Peyer's patch (tissue), 4 donors: ENCODE measurements around the gene CFC1. TPM values are rescaled to one million over a fixed set of nuclear protein-coding genes. Genes with fewer than 3 reads are reported as not detected.
"Not testable (repeated sequence)": the region's sequence is repeated elsewhere in the genome, so short reads cannot be mapped to it uniquely, and the experiment has no call there.

Experiments used
- DNase-seq, 3 donors: peaks; one replicate each; pipeline ENCODE4 v3.0.0-alpha.2; 2017 to 2019
- H3K27ac ChIP-seq, 4 donors: fragments of 200-600 bp; sonication (generic); one replicate each; pipeline ENCODE4 v1.5.1; 2016 to 2019
- H3K27me3 ChIP-seq, 2 donors: fragments of 200-600 bp; sonication (generic); one replicate each; pipeline ENCODE4 v1.5.1; 2019
- H3K36me3 ChIP-seq, 3 donors: fragments of 200-600 bp; sonication (generic); one replicate each; pipeline ENCODE4 v1.5.1; 2016 to 2019
- H3K4me1 ChIP-seq, 4 donors: fragments of 200-600 bp; sonication (generic); one replicate each; pipeline ENCODE4 v1.5.1; 2016 to 2019
- H3K4me3 ChIP-seq, 4 donors: fragments of 200-600 bp; sonication (generic); 1 replicate in 3 of 4; 2 replicates in 1 of 4; pipeline ENCODE4 v1.5.1; 2016 to 2019; ENCODE audit warnings: mild to moderate bottlenecking in 1 of 4
- H3K9me3 ChIP-seq, 4 donors: fragments of 200-600 bp; sonication (generic); one replicate each; pipeline ENCODE4 v1.5.1; 2016 to 2019; ENCODE audit warnings: mild to moderate bottlenecking in 1 of 4
- total RNA-seq, 4 donors: library from RNA; depleted of rRNA; stranded (reverse); fragments of >200 nt; gene quantifications; one replicate each; pipeline ENCODE4 v1.1.0, GENCODE V29; 2016

CFC1 gene
- total RNA-seq, 4 donors from 2014 or later: not detected

DNA sequence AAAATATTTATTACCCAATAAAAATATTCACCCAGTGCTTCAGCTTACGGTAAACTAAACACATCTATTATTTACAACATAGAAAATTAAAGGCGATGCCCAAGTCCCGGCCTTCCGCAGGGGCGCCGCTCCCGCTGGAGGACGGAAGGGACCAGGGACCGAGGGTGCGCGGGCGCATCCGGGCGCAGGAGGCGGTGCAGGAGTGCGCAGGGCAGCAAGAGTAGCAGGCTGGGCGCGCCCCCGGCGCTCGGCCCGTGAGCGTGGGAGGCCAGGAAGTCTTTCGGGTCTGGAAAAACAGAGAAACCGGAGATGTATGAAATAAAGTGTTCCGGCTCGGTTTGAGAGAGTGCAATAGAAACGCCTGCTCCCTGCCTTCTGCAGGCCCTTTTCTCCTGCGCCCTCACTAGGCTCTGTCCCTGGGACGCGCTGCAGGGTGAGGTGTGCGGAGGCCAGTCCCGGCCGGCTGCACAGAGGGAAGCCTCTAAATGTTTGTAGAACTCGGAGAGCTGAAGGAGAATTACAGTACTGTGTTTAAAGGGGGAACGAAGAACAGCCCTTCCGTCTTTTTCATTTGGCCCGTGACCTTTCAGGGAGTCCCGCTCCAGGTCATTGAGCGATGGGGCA is 6.5 kb downstream of the CFC1 start:
- H3K4me1 ChIP-seq, H3K27ac ChIP-seq, H3K27me3 ChIP-seq, H3K9me3 ChIP-seq, H3K36me3 ChIP-seq, H3K4me3 ChIP-seq: not testable (repeated sequence)
- peak in 1 of 3 donors; percentile 3 for DNase-seq

GRCh38 chr2:130590842-130591359 is 8.5 kb downstream of the CFC1 start:
- not testable (repeated sequence) for H3K9me3 ChIP-seq, DNase-seq, H3K36me3 ChIP-seq, H3K4me1 ChIP-seq, H3K27me3 ChIP-seq, H3K4me3 ChIP-seq, H3K27ac ChIP-seq

- not testable (repeated sequence) for H3K36me3 ChIP-seq, H3K9me3 ChIP-seq, H3K4me3 ChIP-seq, DNase-seq, H3K27me3 ChIP-seq, H3K4me1 ChIP-seq, H3K27ac ChIP-seq
Observed at GRCh38 chr2:130590170-130590841, 9.1 kb downstream of the CFC1 start.

GRCh38 chr2:130588688-130589458 is 10.5 kb downstream of the CFC1 start:
- not testable (repeated sequence) for H3K36me3 ChIP-seq, DNase-seq, H3K4me1 ChIP-seq, H3K27me3 ChIP-seq, H3K4me3 ChIP-seq, H3K9me3 ChIP-seq, H3K27ac ChIP-seq

DNA sequence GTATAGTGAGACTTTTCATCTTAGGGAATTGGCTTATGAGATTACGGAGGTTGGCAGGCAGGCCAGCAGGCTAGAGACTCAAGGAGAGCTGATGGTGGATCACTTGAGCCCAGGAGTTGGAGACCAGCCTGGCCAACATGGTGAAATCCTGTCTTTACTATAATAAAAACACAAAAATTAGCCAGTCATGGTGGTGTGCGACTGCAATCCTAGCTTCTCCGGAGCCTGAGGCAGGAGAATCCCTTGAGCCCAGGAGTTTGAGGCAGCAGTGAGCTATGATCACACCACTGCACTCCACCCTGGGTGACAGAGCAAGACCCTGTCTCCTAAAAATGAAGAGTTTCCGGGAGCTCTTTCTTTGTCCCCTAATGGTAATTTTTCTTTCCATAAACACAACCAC is 14.6 kb downstream of the CFC1 start:
- H3K27ac ChIP-seq, H3K4me3 ChIP-seq, H3K9me3 ChIP-seq, H3K36me3 ChIP-seq, H3K27me3 ChIP-seq, H3K4me1 ChIP-seq, DNase-seq: not testable (repeated sequence)

- not testable (repeated sequence) for H3K4me3 ChIP-seq, H3K27ac ChIP-seq, H3K36me3 ChIP-seq, H3K27me3 ChIP-seq, H3K9me3 ChIP-seq, H3K4me1 ChIP-seq
- peak in 1 of 3 donors; percentile 52 for DNase-seq
Observed at GRCh38 chr2:130583582-130583981, 15.8 kb downstream of the CFC1 start.

DNA sequence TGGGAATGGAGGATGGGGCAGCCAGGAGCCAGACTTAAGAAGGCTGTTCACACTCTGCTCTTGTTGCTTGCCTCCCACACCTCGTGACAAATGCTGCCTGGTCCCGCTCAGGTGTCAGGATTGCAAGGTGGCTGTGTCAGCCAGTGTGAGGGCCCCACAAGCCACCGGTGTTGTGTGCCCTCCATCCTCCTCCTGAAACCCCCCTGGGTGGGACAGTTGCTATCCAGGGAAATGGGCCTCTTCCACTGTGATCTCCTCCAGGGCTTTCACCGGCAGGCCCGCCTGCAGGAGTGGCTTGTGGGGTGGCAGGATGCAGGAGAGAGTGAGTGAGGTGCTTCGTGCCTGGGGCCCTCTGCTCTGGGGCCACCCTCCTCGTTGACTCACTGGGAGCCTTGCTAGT is 16.4 kb downstream of the CFC1 start:
- DNase-seq: peak in 1 of 3 donors; percentile 5
- not testable (repeated sequence) for H3K27me3 ChIP-seq, H3K4me3 ChIP-seq, H3K27ac ChIP-seq, H3K4me1 ChIP-seq, H3K9me3 ChIP-seq, H3K36me3 ChIP-seq

DNA sequence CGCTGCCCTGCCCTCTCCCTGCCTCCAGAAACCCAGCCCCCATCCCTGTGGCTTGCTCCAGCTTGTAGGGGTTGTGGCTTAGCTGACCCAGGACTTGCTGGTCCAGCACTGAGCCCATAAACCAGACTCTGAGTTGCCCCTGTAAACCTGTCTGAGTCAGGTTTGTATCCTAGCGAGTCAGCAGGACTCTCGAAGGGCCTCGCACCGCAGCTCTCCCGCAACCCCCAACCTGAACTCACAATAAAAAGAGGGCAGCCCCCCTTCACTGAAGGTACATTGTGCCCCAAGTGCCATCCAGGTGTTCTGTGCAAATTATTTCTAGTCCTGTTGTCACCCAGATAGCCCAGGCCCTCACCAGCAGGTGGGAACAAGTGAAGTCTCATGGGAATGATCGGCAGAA is 17.9 kb downstream of the CFC1 start:
- H3K36me3 ChIP-seq, H3K27ac ChIP-seq, H3K9me3 ChIP-seq, H3K27me3 ChIP-seq, H3K4me1 ChIP-seq, H3K4me3 ChIP-seq: not testable (repeated sequence)
- DNase-seq: peak in 1 of 3 donors; percentile 6

DNA sequence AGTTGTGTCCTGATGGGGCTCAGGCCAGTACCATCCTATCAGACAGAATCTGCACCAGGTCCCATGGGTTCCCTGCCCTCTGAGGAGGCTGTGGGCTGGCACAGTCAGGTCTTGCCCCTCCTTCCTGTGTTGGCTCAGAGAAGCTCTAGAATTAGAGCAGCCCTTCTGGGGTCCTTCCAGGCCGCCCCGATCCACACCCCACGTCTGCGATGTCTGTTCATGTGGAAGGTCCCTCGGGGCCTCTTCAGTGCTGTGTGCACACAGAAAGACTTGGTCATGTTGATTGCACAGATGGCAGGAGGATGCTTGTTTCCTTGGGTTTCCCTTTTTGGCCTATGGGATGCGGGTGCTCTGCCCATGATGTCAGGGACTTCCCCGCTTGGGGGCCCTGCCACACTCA is 20.3 kb downstream of the CFC1 start:
- H3K36me3 ChIP-seq, H3K4me3 ChIP-seq, H3K27me3 ChIP-seq, H3K9me3 ChIP-seq, DNase-seq, H3K4me1 ChIP-seq, H3K27ac ChIP-seq: not testable (repeated sequence)

DNA sequence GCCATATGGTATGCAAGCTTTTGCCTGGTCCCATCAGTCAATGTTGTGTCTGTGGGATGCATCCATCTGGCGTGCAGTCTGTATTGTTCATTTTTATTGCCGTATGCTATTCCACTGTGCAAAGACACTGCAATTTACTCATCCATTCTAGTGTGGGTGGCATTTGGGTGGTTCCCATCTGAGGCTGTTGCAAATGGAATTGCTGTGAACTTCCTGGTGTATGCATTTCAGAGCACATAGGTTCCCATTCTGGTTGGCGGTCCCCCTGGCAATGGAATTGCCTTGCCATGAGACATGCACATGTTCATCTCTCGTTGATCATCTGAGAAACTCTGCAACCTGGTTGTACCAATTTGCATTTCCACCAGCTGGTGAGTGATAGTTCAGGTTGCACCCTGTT is 21.8 kb downstream of the CFC1 start:
- H3K4me3 ChIP-seq, H3K4me1 ChIP-seq, H3K36me3 ChIP-seq, H3K27ac ChIP-seq, H3K9me3 ChIP-seq, DNase-seq, H3K27me3 ChIP-seq: not testable (repeated sequence)

- DNase-seq, H3K27me3 ChIP-seq, H3K9me3 ChIP-seq, H3K4me3 ChIP-seq, H3K4me1 ChIP-seq, H3K36me3 ChIP-seq, H3K27ac ChIP-seq: not testable (repeated sequence)
Observed at GRCh38 chr2:130576209-130576784, 23.1 kb downstream of the CFC1 start.

DNA sequence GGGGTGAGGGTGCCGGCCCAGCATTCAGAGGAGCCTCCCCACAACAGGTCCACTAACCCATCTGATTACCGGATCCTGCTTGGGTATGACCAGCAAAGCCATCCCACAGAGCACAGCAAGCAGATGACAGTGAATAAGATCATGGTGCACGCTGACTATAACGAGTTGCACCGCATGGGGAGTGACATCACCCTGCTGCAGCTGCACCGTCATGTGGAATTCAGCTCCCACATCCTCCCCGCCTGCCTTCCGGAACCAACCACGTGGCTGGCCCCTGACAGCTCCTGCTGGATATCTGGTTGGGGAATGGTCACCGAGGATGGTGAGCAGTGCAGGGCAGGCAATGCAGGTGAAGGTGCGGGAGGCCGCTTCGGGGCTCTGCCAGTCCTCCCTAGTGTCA is 25.1 kb downstream of the CFC1 start:
- not testable (repeated sequence) for H3K36me3 ChIP-seq, H3K4me1 ChIP-seq, H3K9me3 ChIP-seq, H3K27ac ChIP-seq, H3K4me3 ChIP-seq, H3K27me3 ChIP-seq
- DNase-seq: peak in 1 of 3 donors; percentile 9

GRCh38 chr2:130571929-130572328 is 27.4 kb downstream of the CFC1 start:
- not testable (repeated sequence) for DNase-seq, H3K36me3 ChIP-seq

GRCh38 chr2:130566165-130566564 is 33.2 kb downstream of the CFC1 start:
- H3K36me3 ChIP-seq, H3K9me3 ChIP-seq, DNase-seq, H3K4me3 ChIP-seq, H3K4me1 ChIP-seq, H3K27me3 ChIP-seq, H3K27ac ChIP-seq: not testable (repeated sequence)

More at GRCh38 chr2:130571929-130572328, 27.4 kb downstream of the CFC1 start:
- H3K4me1 ChIP-seq, H3K9me3 ChIP-seq, H3K4me3 ChIP-seq, H3K27ac ChIP-seq, H3K27me3 ChIP-seq: not testable (repeated sequence)

- H3K27ac ChIP-seq: not testable (repeated sequence)
Observed at GRCh38 chr2:130556441-130556840, 42.9 kb downstream of the CFC1 start.

More at GRCh38 chr2:130556441-130556840, 42.9 kb downstream of the CFC1 start:
- not testable (repeated sequence) for H3K4me3 ChIP-seq, H3K27me3 ChIP-seq, H3K9me3 ChIP-seq, DNase-seq, H3K4me1 ChIP-seq, H3K36me3 ChIP-seq
